ENCODE measurements around the gene GPC6.

GPC6 gene

DNA sequence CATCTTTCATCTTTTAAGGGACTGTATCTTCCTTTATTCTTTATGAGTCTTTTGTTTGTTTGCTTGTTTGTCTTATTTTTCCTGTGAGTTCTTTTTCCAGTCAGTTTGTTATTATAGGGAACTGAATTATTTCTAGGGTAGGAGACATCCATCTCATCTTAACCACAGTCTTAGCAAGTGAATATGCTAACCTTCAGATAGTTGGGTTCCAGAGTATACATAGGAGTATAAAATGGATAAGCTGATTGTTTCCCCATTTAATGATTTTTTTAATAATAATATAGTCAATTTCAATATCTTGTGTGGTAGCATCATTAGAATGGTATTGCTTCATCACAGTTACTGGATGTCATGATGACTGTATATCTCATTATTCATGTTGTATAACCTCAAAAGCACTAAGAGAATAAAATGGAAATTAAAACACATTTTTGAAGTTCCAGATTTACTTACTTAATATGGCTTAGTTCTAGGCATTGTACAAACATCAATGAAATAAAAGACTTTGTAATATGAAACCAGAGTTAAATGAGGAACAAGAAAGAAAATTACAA, 33.0 kb downstream of the GPC6 start:
- H3K4me1 ChIP-seq (ENCODE audit: control extremely low read depth in 1 of 4, control insufficient read depth in 4 of 4, insufficient read depth in 4 of 4, low read length in 3 of 4): no peaks in the 10 kb centered on the region
- peaks cover 0 to 2% (median 0%) of the 10 kb centered on the region in 5 experiments for H3K27me3 ChIP-seq (replicated peaks in 2 of 5; ENCODE audit: control insufficient read depth in 4 of 5, insufficient read depth in 5 of 5, low read length in 4 of 5)
- no peak overlapping the region for H3K4me3 ChIP-seq (ENCODE audit: control insufficient read depth in 1 of 7, extremely low read depth in 1 of 7, insufficient read depth in 4 of 7, low read depth in 2 of 7, low read length in 6 of 7)
- no peaks in the 10 kb centered on the region for H3K9me3 ChIP-seq (ENCODE audit: control extremely low read depth in 1 of 5, control insufficient read depth in 4 of 5, insufficient read depth in 2 of 5, low read depth in 1 of 5, low read length in 4 of 5)
- H3K27ac ChIP-seq (ENCODE audit: insufficient read depth in 1 of 2, low read depth in 1 of 2, low read length in 2 of 2, poor library complexity in 1 of 2, severe bottlenecking in 2 of 2): no peak overlapping the region
- ChIA-PET POLR2A (no interaction called here), CTCF (no interaction called here)
- no peaks in the 10 kb centered on the region for H3K36me3 ChIP-seq (ENCODE audit: control insufficient read depth in 4 of 4, insufficient read depth in 4 of 4, low read length in 3 of 4)
- DNase-seq: no peak

DNA sequence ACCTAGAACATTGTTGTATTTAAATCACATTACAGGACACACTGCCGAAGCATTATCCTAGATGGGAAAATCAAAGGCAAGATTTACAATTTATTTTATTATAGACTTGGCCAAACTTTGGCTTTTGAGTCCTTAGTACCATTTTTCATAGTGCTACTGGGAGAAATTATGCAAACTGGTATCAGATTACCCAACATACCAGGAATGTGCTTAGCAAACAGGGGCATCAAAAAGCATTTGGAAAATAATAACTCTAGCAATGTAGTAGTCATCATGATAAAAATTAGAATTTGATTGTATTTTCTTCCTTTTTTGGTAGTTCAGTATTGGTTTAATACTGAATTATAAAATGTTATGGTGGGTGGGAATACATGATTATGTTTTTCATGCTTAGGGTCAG, 34.0 kb downstream of the GPC6 start:
- ChIA-PET POLR2A (no interaction called here), CTCF (no interaction called here)
- Histone ChIP-seq H3K27ac (ENCODE audit: insufficient read depth in 1 of 2, low read depth in 1 of 2, low read length in 2 of 2, poor library complexity in 1 of 2, severe bottlenecking in 2 of 2) (no peak overlapping the region), H3K9me3 (ENCODE audit: control extremely low read depth in 1 of 5, control insufficient read depth in 4 of 5, insufficient read depth in 2 of 5, low read depth in 1 of 5, low read length in 4 of 5) (no peaks in the 10 kb centered on the region), H3K4me3 (ENCODE audit: control insufficient read depth in 1 of 7, extremely low read depth in 1 of 7, insufficient read depth in 4 of 7, low read depth in 2 of 7, low read length in 6 of 7) (no peak overlapping the region), H3K27me3 (replicated peaks in 2 of 5; ENCODE audit: control insufficient read depth in 4 of 5, insufficient read depth in 5 of 5, low read length in 4 of 5) (peaks cover 0 to 2% (median 0%) of the 10 kb centered on the region in 5 experiments), H3K36me3 (ENCODE audit: control insufficient read depth in 4 of 4, insufficient read depth in 4 of 4, low read length in 3 of 4) (no peaks in the 10 kb centered on the region), H3K4me1 (ENCODE audit: control extremely low read depth in 1 of 4, control insufficient read depth in 4 of 4, insufficient read depth in 4 of 4, low read length in 3 of 4) (no peaks in the 10 kb centered on the region)
- no peak for DNase-seq
- whole genome bisulfite sequencing (ENCODE audit: insufficient coverage): no CpG with 5 or more reads among the region's 1 CpG

DNA sequence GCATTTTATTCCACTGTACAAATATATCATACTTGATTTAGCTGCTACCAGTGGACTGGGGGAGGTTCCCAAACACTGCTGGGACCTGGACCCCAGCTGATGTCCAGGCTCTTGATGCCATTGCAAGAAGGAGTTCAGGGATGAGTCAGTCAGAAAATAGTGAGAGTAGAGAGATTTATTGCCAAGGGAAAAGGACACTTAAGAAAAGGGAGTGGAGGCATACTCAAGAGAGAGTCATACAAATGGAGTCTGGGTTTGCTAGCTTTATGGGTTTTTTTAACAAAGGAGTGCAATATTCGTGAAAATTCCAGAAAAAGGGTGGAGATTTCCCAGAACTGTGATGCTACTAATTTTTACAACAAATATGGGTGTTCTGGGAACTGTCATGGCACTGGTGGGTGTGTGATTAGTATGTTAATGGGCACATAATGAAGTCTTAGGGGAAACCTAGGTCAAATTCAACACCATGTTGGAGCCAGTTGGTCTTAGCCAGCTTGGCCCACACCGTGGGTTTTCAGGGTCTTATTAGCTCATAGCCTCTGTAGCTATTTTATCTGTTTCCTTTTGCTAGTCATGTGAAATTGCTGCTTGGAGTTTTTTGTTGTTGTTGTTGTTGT, 36.2 kb downstream of the GPC6 start:
- H3K27ac ChIP-seq (ENCODE audit: insufficient read depth in 1 of 2, low read depth in 1 of 2, low read length in 2 of 2, poor library complexity in 1 of 2, severe bottlenecking in 2 of 2): no peak overlapping the region

DNA sequence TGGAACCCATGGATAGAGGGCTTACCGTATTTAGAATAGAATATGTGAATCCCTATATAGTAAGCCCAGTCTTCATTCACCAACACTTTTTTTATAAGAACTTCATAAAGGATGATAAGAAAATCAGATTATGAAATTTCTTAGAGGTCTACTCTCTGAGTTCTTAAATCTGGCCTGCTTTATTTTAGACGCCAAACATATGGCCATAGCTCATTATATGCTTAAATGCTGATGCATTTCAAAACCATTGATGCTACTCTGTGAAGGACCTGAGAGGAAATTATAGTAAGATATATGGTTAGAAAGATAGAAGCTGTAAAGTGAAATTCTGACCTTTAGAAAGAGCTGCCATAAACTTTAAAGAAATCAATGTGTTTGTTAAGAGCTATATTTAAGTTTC, 38.3 kb downstream of the GPC6 start:
- Histone ChIP-seq H3K4me3 (ENCODE audit: control insufficient read depth in 1 of 7, extremely low read depth in 1 of 7, insufficient read depth in 4 of 7, low read depth in 2 of 7, low read length in 6 of 7) (no peak overlapping the region), H3K9me3 (ENCODE audit: control extremely low read depth in 1 of 5, control insufficient read depth in 4 of 5, insufficient read depth in 2 of 5, low read depth in 1 of 5, low read length in 4 of 5) (no peaks in the 10 kb centered on the region), H3K27ac (ENCODE audit: insufficient read depth in 1 of 2, low read depth in 1 of 2, low read length in 2 of 2, poor library complexity in 1 of 2, severe bottlenecking in 2 of 2) (no peak overlapping the region), H3K4me1 (ENCODE audit: control extremely low read depth in 1 of 4, control insufficient read depth in 4 of 4, insufficient read depth in 4 of 4, low read length in 3 of 4) (no peaks in the 10 kb centered on the region), H3K27me3 (replicated peaks in 2 of 5; ENCODE audit: control insufficient read depth in 4 of 5, insufficient read depth in 5 of 5, low read length in 4 of 5) (peaks cover 0 to 2% (median 0%) of the 10 kb centered on the region in 5 experiments), H3K36me3 (ENCODE audit: control insufficient read depth in 4 of 4, insufficient read depth in 4 of 4, low read length in 3 of 4) (no peaks in the 10 kb centered on the region)
- POLR2A ChIA-PET: no interaction called here
- CTCF ChIA-PET: no interaction called here
- DNase-seq: no peak
- no CpG with 5 or more reads among the region's 2 CpGs for WGBS (ENCODE audit: insufficient coverage)

More for the DNA sequence above, 36.2 kb downstream of the GPC6 start:
- WGBS (ENCODE audit: insufficient coverage): 93% methylated on average over 2 of the region's 2 CpGs
- peaks cover 0 to 2% (median 0%) of the 10 kb centered on the region in 5 experiments for H3K27me3 ChIP-seq (replicated peaks in 2 of 5; ENCODE audit: control insufficient read depth in 4 of 5, insufficient read depth in 5 of 5, low read length in 4 of 5)
- H3K4me3 ChIP-seq (ENCODE audit: control insufficient read depth in 1 of 7, extremely low read depth in 1 of 7, insufficient read depth in 4 of 7, low read depth in 2 of 7, low read length in 6 of 7): no peak overlapping the region
- no peaks in the 10 kb centered on the region for H3K36me3 ChIP-seq (ENCODE audit: control insufficient read depth in 4 of 4, insufficient read depth in 4 of 4, low read length in 3 of 4)
- H3K9me3 ChIP-seq (ENCODE audit: control extremely low read depth in 1 of 5, control insufficient read depth in 4 of 5, insufficient read depth in 2 of 5, low read depth in 1 of 5, low read length in 4 of 5): no peaks in the 10 kb centered on the region
- H3K4me1 ChIP-seq (ENCODE audit: control extremely low read depth in 1 of 4, control insufficient read depth in 4 of 4, insufficient read depth in 4 of 4, low read length in 3 of 4): no peaks in the 10 kb centered on the region
- no peak for DNase-seq
- ChIA-PET POLR2A (no interaction called here), CTCF (no interaction called here)

DNA sequence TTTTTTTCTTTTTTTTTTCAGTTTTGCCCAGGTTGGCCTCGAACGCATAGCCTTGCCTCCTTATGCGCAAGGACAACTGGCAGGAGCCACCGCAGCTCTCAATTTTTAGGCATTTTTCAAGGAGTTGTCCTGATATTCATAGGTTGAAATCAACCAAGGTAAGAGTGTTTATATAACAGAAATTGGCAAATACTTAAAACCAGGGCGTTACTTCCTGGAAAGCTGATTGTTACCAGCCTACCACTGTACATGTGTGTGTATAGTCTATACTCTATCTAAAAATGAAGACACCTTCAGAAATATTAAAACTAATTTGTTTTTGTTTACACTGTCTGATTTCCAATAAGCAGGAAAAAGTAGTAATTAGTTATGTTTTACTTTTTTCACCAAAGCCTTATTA, 39.2 kb downstream of the GPC6 start:
- Histone ChIP-seq H3K9me3 (ENCODE audit: control extremely low read depth in 1 of 5, control insufficient read depth in 4 of 5, insufficient read depth in 2 of 5, low read depth in 1 of 5, low read length in 4 of 5) (no peaks in the 10 kb centered on the region), H3K27ac (ENCODE audit: insufficient read depth in 1 of 2, low read depth in 1 of 2, low read length in 2 of 2, poor library complexity in 1 of 2, severe bottlenecking in 2 of 2) (no peak overlapping the region), H3K27me3 (replicated peaks in 2 of 5; ENCODE audit: control insufficient read depth in 4 of 5, insufficient read depth in 5 of 5, low read length in 4 of 5) (peaks cover 0 to 2% (median 0%) of the 10 kb centered on the region in 5 experiments), H3K4me1 (ENCODE audit: control extremely low read depth in 1 of 4, control insufficient read depth in 4 of 4, insufficient read depth in 4 of 4, low read length in 3 of 4) (no peaks in the 10 kb centered on the region), H3K36me3 (ENCODE audit: control insufficient read depth in 4 of 4, insufficient read depth in 4 of 4, low read length in 3 of 4) (no peaks in the 10 kb centered on the region), H3K4me3 (ENCODE audit: control insufficient read depth in 1 of 7, extremely low read depth in 1 of 7, insufficient read depth in 4 of 7, low read depth in 2 of 7, low read length in 6 of 7) (no peak overlapping the region)
- ChIA-PET CTCF (no interaction called here), POLR2A (no interaction called here)
- WGBS (ENCODE audit: insufficient coverage): 97% methylated on average over 4 of the region's 5 CpGs
- no peak for DNase-seq

DNA sequence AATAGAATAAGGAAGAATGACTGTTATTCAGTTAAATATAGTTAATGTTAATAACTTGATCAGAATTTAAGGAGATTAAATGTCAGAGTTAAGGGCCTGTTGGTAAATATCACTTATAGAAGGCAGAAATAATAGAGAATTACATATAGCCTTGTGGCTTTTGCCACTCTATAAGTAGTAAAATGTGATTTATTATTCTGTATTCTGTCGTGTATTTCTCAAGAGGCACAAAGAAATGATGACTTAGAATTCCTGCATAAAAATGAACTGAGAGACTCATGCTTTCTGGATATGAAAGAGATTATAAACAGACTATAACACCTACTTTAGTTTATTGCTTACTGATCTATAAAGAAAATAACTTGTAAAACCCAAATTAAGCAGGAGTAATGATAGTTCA, 40.1 kb downstream of the GPC6 start:
- no peak for DNase-seq
- Histone ChIP-seq H3K27me3 (replicated peaks in 2 of 5; ENCODE audit: control insufficient read depth in 4 of 5, insufficient read depth in 5 of 5, low read length in 4 of 5) (peaks cover 0 to 2% (median 0%) of the 10 kb centered on the region in 5 experiments), H3K4me1 (ENCODE audit: control extremely low read depth in 1 of 4, control insufficient read depth in 4 of 4, insufficient read depth in 4 of 4, low read length in 3 of 4) (no peaks in the 10 kb centered on the region), H3K9me3 (ENCODE audit: control extremely low read depth in 1 of 5, control insufficient read depth in 4 of 5, insufficient read depth in 2 of 5, low read depth in 1 of 5, low read length in 4 of 5) (no peaks in the 10 kb centered on the region), H3K4me3 (ENCODE audit: control insufficient read depth in 1 of 7, extremely low read depth in 1 of 7, insufficient read depth in 4 of 7, low read depth in 2 of 7, low read length in 6 of 7) (no peak overlapping the region), H3K36me3 (ENCODE audit: control insufficient read depth in 4 of 4, insufficient read depth in 4 of 4, low read length in 3 of 4) (no peaks in the 10 kb centered on the region), H3K27ac (ENCODE audit: insufficient read depth in 1 of 2, low read depth in 1 of 2, low read length in 2 of 2, poor library complexity in 1 of 2, severe bottlenecking in 2 of 2) (no peak overlapping the region)
- CTCF ChIA-PET: no interaction called here
- POLR2A ChIA-PET: no interaction called here
- no CpG with 5 or more reads among the region's 1 CpG for WGBS (ENCODE audit: insufficient coverage)

DNA sequence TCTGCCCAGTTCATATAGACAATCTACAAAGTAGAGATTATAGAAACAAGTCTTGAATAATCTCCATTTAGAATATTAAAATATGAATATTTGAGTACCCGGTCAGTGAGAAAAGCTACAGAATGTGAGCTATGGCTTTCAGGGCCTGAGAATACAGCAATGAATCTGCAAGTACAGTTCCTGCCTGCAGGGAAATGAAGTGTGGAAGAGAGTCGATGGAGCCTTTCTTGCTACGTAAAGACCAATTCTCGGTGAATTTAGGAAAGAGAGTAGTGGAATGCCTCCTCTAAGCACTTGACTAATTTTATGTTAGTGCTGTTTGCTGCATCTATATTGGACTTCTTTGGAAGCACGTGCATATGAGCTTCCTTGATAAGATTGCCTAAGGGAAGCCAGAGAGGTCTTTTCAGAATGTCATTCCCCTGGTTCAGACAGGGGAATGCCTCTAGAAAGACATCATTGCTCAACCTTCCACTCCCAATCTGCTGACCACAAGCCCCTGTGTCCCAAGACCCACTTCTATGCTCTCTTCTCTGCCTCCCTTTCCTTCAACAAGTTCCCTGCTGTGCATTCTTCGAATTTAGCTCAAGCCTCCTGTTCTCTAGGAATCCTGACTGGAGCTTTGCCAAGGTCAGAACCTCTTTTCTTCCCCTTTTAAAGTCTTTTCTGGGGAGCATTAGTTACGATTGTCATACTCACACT, 41.9 kb downstream of the GPC6 start:
- Histone ChIP-seq H3K9me3 (ENCODE audit: control extremely low read depth in 1 of 5, control insufficient read depth in 4 of 5, insufficient read depth in 2 of 5, low read depth in 1 of 5, low read length in 4 of 5) (no peaks in the 10 kb centered on the region), H3K4me3 (ENCODE audit: control insufficient read depth in 1 of 7, extremely low read depth in 1 of 7, insufficient read depth in 4 of 7, low read depth in 2 of 7, low read length in 6 of 7) (no peak overlapping the region), H3K27me3 (replicated peaks in 2 of 5; ENCODE audit: control insufficient read depth in 4 of 5, insufficient read depth in 5 of 5, low read length in 4 of 5) (peaks cover 0 to 2% (median 0%) of the 10 kb centered on the region in 5 experiments), H3K4me1 (ENCODE audit: control extremely low read depth in 1 of 4, control insufficient read depth in 4 of 4, insufficient read depth in 4 of 4, low read length in 3 of 4) (no peaks in the 10 kb centered on the region), H3K27ac (ENCODE audit: insufficient read depth in 1 of 2, low read depth in 1 of 2, low read length in 2 of 2, poor library complexity in 1 of 2, severe bottlenecking in 2 of 2) (no peak overlapping the region), H3K36me3 (ENCODE audit: control insufficient read depth in 4 of 4, insufficient read depth in 4 of 4, low read length in 3 of 4) (no peaks in the 10 kb centered on the region)
- 94% methylated on average over 5 of the region's 7 CpGs for WGBS (ENCODE audit: insufficient coverage)
- POLR2A ChIA-PET: no interaction called here
- CTCF ChIA-PET: no interaction called here
- no peak for DNase-seq

Data from common myeloid progenitor, CD34-positive (primary cell).